Tibial artery (tissue), 4 donors: Measurements from ENCODE around the gene GSTA4.
"Not testable (repeated sequence)": the region's sequence is repeated elsewhere in the genome, so short reads cannot be mapped to it uniquely, and the experiment has no call there.

Source experiments
- DNase-seq, 2 donors: peaks; one replicate each; pipeline ENCODE4 v3.0.0-alpha.2; 2019
- H3K27ac ChIP-seq, 2 donors: fragments of 200-600 bp; sonication (generic) in 1 of 2; 1 replicate in 1 of 2; 2 replicates in 1 of 2; pipeline ENCODE4 v1.5.1; 2018 to 2019; ENCODE audit warnings: mild to moderate bottlenecking in 1 of 2
- H3K27me3 ChIP-seq, 2 donors: fragments of 200-600 bp; sonication (generic) in 1 of 2; one replicate each; pipeline versions ENCODE4 v1.5.1 to v1.6.0; 2016 to 2019
- H3K36me3 ChIP-seq, 3 donors: fragments of 200-600 bp; sonication (generic) in 2 of 3; one replicate each; pipeline ENCODE4 v1.5.1; 2016 to 2019; ENCODE audit warnings: mild to moderate bottlenecking in 2 of 3
- H3K4me1 ChIP-seq, 4 donors: fragments of 200-600 bp; sonication (generic) in 2 of 4; 1 replicate in 3 of 4; 2 replicates in 1 of 4; pipeline ENCODE4 v1.5.1; 2016 to 2019
- H3K4me3 ChIP-seq, 2 donors: fragments of 200-600 bp; sonication (generic) in 1 of 2; 1 replicate in 1 of 2; 2 replicates in 1 of 2; pipeline ENCODE4 v1.5.1; 2018 to 2019; ENCODE audit warnings: mild to moderate bottlenecking in 2 of 2
- H3K9me3 ChIP-seq, 3 donors: fragments of 200-600 bp; sonication (generic) in 1 of 3; one replicate each; pipeline ENCODE4 v1.5.1; 2016 to 2019
- CTCF ChIP-seq, 2 experiments: fragments of 200-600 bp in 1 of 2; fragments of 450-650 bp in 1 of 2; IDR thresholded peaks; one replicate each; pipeline ENCODE4 v1.5.1; 2017 to 2019; ENCODE audit warnings: antibody characterized with exemption in 2 of 2, mild to moderate bottlenecking in 1 of 2, moderate library complexity in 1 of 2
- intact Hi-C: fragments of 100-400 bp; cut with DNase I; formaldehyde crosslinking; loops from one replicate; pipeline ENCODE4 v1.15.0; 2023; ENCODE audit warnings: low total_unique reads

GSTA4 gene

GRCh38 chr6:53009056-53009455, 14.0 kb upstream of the GSTA4 start:
- H3K9me3 ChIP-seq: no peaks in the 10 kb centered on the region
- no peaks in the 10 kb centered on the region for H3K27me3 ChIP-seq
- no peak for TF ChIP-seq CTCF (IDR thresholded peaks at IDR 0.05)
- H3K4me3 ChIP-seq: no peak overlapping the region
- no peak overlapping the region for H3K27ac ChIP-seq
- DNase-seq: no peak
- H3K36me3 ChIP-seq: peaks cover 70 to 95% (median 88%) of the 10 kb centered on the region in 3 donors
- intact Hi-C loops: no loop called here
- H3K4me1 ChIP-seq: peaks cover 0 to 17% (median 10%) of the 10 kb centered on the region in 4 donors

- H3K27ac ChIP-seq, H3K27me3 ChIP-seq, H3K4me3 ChIP-seq, intact Hi-C loops, DNase-seq, H3K9me3 ChIP-seq, H3K4me1 ChIP-seq: not testable (repeated sequence)
- peaks cover 72 to 97% (median 91%) of the 10 kb centered on the region in 3 donors for H3K36me3 ChIP-seq
Measured at GRCh38 chr6:53008192-53008687, 13.2 kb upstream of the GSTA4 start.

GRCh38 chr6:53005663-53006250, 10.7 kb upstream of the GSTA4 start:
- no peak overlapping the region for H3K27ac ChIP-seq
- no peak overlapping the region for H3K4me3 ChIP-seq
- no peaks in the 10 kb centered on the region for H3K27me3 ChIP-seq
- no peak for DNase-seq
- H3K36me3 ChIP-seq: peaks cover 66 to 85% (median 69%) of the 10 kb centered on the region in 3 donors
- no peaks in the 10 kb centered on the region for H3K9me3 ChIP-seq
- TF ChIP-seq CTCF (IDR thresholded peaks at IDR 0.05): no peak
- peaks cover 0 to 7% (median 0%) of the 10 kb centered on the region in 4 donors for H3K4me1 ChIP-seq
- intact Hi-C loops: no loop called here

- no peak overlapping the region for H3K27ac ChIP-seq
- peaks cover 13 to 24% (median 14%) of the 10 kb centered on the region in 3 donors for H3K36me3 ChIP-seq
- intact Hi-C loops: loop anchor here (10.0 kb wide), 1 partner anchor 425 kb away; the partner anchor contains the start of gene TRAM2
- no peak overlapping the region for H3K4me3 ChIP-seq
- H3K27me3 ChIP-seq: no peaks in the 10 kb centered on the region
- no peak for DNase-seq
- peaks cover 0 to 10% (median 5%) of the 10 kb centered on the region in 4 donors for H3K4me1 ChIP-seq
- no peak for TF ChIP-seq CTCF (IDR thresholded peaks at IDR 0.05)
- H3K9me3 ChIP-seq: no peaks in the 10 kb centered on the region
Measured at GRCh38 chr6:52999456-52999855, 4.4 kb upstream of the GSTA4 start.

GRCh38 chr6:52998603-52999002, 3.5 kb upstream of the GSTA4 start:
- H3K27me3 ChIP-seq: no peaks in the 10 kb centered on the region
- TF ChIP-seq CTCF (IDR thresholded peaks at IDR 0.05): no peak
- H3K4me1 ChIP-seq: peaks cover 0 to 10% (median 5%) of the 10 kb centered on the region in 4 donors
- H3K4me3 ChIP-seq: no peak overlapping the region
- H3K36me3 ChIP-seq: peaks cover 5 to 15% (median 7%) of the 10 kb centered on the region in 3 donors
- DNase-seq: no peak
- intact Hi-C loops: loop anchor here (10.0 kb wide), 1 partner anchor 424 kb away; the partner anchor contains the start of gene TRAM2
- no peak overlapping the region for H3K27ac ChIP-seq
- H3K9me3 ChIP-seq: no peaks in the 10 kb centered on the region

- peak; percentile 41 to 70 for DNase-seq
- Histone ChIP-seq H3K4me1 (peaks cover 0 to 28% (median 16%) of the 10 kb centered on the region in 4 donors), H3K27ac (peak overlapping the region; percentile 92 to 94), H3K36me3 (no peaks in the 10 kb centered on the region), H3K27me3 (no peaks in the 10 kb centered on the region), H3K9me3 (no peaks in the 10 kb centered on the region), H3K4me3 (peak overlapping the region; percentile 68 to 69)
- TF ChIP-seq CTCF (IDR thresholded peaks at IDR 0.05): no peak
- intact Hi-C loops: loop anchor here (2.0 to 10.0 kb wide), 2 partner anchors 69 to 421 kb away; partner anchors contain the start of genes FBXO9 and TRAM2
Measured at GRCh38 chr6:52995913-52996645, 995 bp upstream of the GSTA4 start.
